Measurements from ENCODE around the gene NACC2. TPM values are rescaled to one million over a fixed set of nuclear protein-coding genes. Genes with fewer than 3 reads are reported as not detected.
A peak's percentile ranks its signal among the peaks of the same experiment; 100 is the strongest.

The NACC2 gene
- total and polyA plus RNA-seq, 2 donors (not counting 1 experiment from before 2014, with no cell fraction given): 0.34 to 1.9 TPM

DNA sequence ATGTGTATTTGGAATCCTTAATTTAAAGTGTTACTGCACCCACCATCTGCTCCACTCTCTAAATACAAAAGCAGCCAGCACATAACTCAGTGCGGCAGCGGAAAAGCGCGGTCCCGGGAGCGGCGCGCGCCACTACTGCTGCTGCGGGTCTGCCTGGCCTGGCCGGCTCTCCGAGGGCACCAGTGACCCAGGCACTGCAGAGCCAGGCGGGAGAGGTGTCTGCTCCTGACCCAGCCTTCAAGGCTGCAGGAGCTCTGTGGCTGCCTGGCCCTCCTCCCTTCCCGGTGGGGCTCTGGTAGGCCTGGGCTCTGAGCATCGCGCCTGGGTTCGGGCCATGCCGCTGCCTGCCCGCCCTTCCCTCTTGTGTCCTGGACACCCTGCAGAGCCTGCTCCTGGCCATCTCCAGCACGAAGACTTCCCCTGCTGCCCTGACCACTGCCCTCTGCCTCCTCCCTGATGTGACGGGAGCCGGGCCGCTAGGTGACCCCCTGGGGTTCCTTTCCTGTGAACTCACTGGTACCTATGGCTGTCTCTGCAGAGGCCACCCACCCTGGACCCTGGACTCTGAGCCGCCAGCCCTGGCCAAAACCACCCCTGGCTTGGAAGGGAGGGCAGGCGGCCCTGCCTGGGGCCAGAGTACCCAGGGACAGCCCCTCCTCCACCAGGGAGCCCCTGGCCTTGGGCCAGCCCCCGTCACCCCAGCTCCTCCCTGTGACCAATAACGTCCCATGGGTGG is 101.2 kb downstream of the NACC2 start:
- DNase-seq: no peak
- Histone ChIP-seq H3K27me3 (replicated peaks in 1 of 4; ENCODE audit: control extremely low read depth in 1 of 4, control insufficient read depth in 3 of 4, insufficient read depth in 4 of 4, low read length in 3 of 4) (peaks cover 0 to 15% (median 2%) of the 10 kb centered on the region in 4 experiments), H3K9ac (ENCODE audit: low read length) (no peak overlapping the region), H2AFZ (ENCODE audit: insufficient read depth, low read depth, low read length, poor library complexity, severe bottlenecking) (no peak overlapping the region), H3K9me3 (ENCODE audit: control extremely low read depth in 1 of 3, control insufficient read depth in 2 of 3, insufficient read depth in 1 of 3, low read length in 2 of 3) (peaks cover 0 to 4% (median 0%) of the 10 kb centered on the region in 3 donors), H4K20me1 (ENCODE audit: control insufficient read depth, insufficient read depth, low read length, poor library complexity, severe bottlenecking) (no peaks in the 10 kb centered on the region), H3K79me2 (ENCODE audit: control insufficient read depth, insufficient read depth, low read length) (no peaks in the 10 kb centered on the region), H3K4me2 (replicated peaks; ENCODE audit: low read depth, low read length, poor library complexity, severe bottlenecking) (no peak overlapping the region), H3K4me3 (ENCODE audit: control extremely low read depth in 1 of 5, extremely low read depth in 1 of 5, insufficient read depth in 1 of 5, low read depth in 2 of 5, low read length in 4 of 5) (no peak overlapping the region), H3K4me1 (ENCODE audit: control insufficient read depth in 2 of 2, insufficient read depth in 2 of 2, low read length in 2 of 2) (peaks cover 29 to 30% of the 10 kb centered on the region in 2 donors), H3K36me3 (replicated peaks in 1 of 2; ENCODE audit: control extremely low read depth in 1 of 2, control insufficient read depth in 1 of 2, extremely low read depth in 1 of 2, insufficient read depth in 2 of 2, low read length in 1 of 2) (no peaks in the 10 kb centered on the region), H3K27ac (ENCODE audit: low read length in 2 of 2) (no peak overlapping the region)
- TF ChIP-seq, protein P1, sequence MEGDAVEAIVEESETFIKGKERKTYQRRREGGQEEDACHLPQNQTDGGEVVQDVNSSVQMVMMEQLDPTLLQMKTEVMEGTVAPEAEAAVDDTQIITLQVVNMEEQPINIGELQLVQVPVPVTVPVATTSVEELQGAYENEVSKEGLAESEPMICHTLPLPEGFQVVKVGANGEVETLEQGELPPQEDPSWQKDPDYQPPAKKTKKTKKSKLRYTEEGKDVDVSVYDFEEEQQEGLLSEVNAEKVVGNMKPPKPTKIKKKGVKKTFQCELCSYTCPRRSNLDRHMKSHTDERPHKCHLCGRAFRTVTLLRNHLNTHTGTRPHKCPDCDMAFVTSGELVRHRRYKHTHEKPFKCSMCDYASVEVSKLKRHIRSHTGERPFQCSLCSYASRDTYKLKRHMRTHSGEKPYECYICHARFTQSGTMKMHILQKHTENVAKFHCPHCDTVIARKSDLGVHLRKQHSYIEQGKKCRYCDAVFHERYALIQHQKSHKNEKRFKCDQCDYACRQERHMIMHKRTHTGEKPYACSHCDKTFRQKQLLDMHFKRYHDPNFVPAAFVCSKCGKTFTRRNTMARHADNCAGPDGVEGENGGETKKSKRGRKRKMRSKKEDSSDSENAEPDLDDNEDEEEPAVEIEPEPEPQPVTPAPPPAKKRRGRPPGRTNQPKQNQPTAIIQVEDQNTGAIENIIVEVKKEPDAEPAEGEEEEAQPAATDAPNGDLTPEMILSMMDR (IDR thresholded peaks at IDR 0.05): no peak
- no peak for TF ChIP-seq EZH2 (IDR thresholded peaks at IDR 0.05; ENCODE audit: borderline replicate concordance, insufficient read depth, low read depth, low read length, poor library complexity, severe bottlenecking)
- no peak for ATAC-seq (ENCODE audit: low read depth)
- Mint-ChIP-seq H3K27ac (no peak overlapping the region), H3K4me1 (peaks cover 26% of the 10 kb centered on the region), H3K27me3 (no peaks in the 10 kb centered on the region), H3K9me3 (ENCODE audit: insufficient read depth) (no peaks in the 10 kb centered on the region), H3K4me3 (peak overlapping the region; percentile 29)
- intact Hi-C loops (cut with micrococcal nuclease): no loop called here
- WGBS (ENCODE audit: insufficient coverage): 90% methylated on average over 27 of the region's 27 CpGs
- ChIA-PET CTCF (no interaction called here), POLR2A (no interaction called here)

DNA sequence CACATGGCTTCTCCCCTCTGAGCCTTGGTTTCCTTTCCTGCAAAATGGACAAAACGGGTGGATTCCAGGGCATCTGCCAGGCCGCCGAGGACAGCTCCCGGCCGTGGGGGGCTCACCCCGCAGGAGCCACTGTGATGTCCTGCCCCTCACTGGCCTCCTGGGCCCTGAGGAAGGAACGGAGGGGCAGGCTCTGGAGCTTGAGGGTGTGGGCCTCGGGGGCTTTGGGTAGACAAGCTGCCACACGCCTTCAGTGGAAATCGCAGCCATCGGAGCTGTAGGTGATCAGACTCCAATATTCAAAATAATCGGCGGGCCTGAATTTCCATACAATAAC is 101.7 kb downstream of the NACC2 start:
- Histone ChIP-seq H2AFZ (ENCODE audit: insufficient read depth, low read depth, low read length, poor library complexity, severe bottlenecking) (peak overlapping the region; percentile 89), H3K4me3 (ENCODE audit: control extremely low read depth in 1 of 5, extremely low read depth in 1 of 5, insufficient read depth in 1 of 5, low read depth in 2 of 5, low read length in 4 of 5) (no peak overlapping the region), H3K36me3 (replicated peaks in 1 of 2; ENCODE audit: control extremely low read depth in 1 of 2, control insufficient read depth in 1 of 2, extremely low read depth in 1 of 2, insufficient read depth in 2 of 2, low read length in 1 of 2) (no peaks in the 10 kb centered on the region), H3K27me3 (replicated peaks in 1 of 4; ENCODE audit: control extremely low read depth in 1 of 4, control insufficient read depth in 3 of 4, insufficient read depth in 4 of 4, low read length in 3 of 4) (peaks cover 0 to 20% (median 2%) of the 10 kb centered on the region in 4 experiments), H3K79me2 (ENCODE audit: control insufficient read depth, insufficient read depth, low read length) (no peaks in the 10 kb centered on the region), H3K9me3 (ENCODE audit: control extremely low read depth in 1 of 3, control insufficient read depth in 2 of 3, insufficient read depth in 1 of 3, low read length in 2 of 3) (peaks cover 0 to 4% (median 0%) of the 10 kb centered on the region in 3 donors), H3K27ac (ENCODE audit: low read length in 2 of 2) (no peak overlapping the region), H3K4me1 (ENCODE audit: control insufficient read depth in 2 of 2, insufficient read depth in 2 of 2, low read length in 2 of 2) (peaks cover 29 to 30% of the 10 kb centered on the region in 2 donors), H3K9ac (ENCODE audit: low read length) (no peak overlapping the region), H4K20me1 (ENCODE audit: control insufficient read depth, insufficient read depth, low read length, poor library complexity, severe bottlenecking) (no peaks in the 10 kb centered on the region), H3K4me2 (replicated peaks; ENCODE audit: low read depth, low read length, poor library complexity, severe bottlenecking) (peak overlapping the region; percentile 90)
- CTCF ChIA-PET: no interaction called here
- POLR2A ChIA-PET: no interaction called here
- H3K4me1 Mint-ChIP-seq: peaks cover 28% of the 10 kb centered on the region
- no peaks in the 10 kb centered on the region for H3K27me3 Mint-ChIP-seq
- 81% methylated on average over 6 of the region's 13 CpGs for whole genome bisulfite sequencing (ENCODE audit: insufficient coverage)
- H3K4me3 Mint-ChIP-seq: no peak overlapping the region
- intact Hi-C loops (cut with micrococcal nuclease): no loop called here
- DNase-seq (no peak), ATAC-seq (ENCODE audit: low read depth) (no peak)
- no peaks in the 10 kb centered on the region for H3K9me3 Mint-ChIP-seq (ENCODE audit: insufficient read depth)
- no peak overlapping the region for H3K27ac Mint-ChIP-seq
- no peak for TF ChIP-seq EZH2 (IDR thresholded peaks at IDR 0.05; ENCODE audit: borderline replicate concordance, insufficient read depth, low read depth, low read length, poor library complexity, severe bottlenecking)
- TF ChIP-seq, protein P1 (IDR thresholded peaks at IDR 0.05): no peak
